Muscle layer of duodenum (tissue), 2 donors: Measurements from ENCODE around the gene KRT4.

Experiments
- H3K27ac ChIP-seq: one replicate; pipeline ENCODE4 v1.7.0; 2013; ENCODE audit warnings: mild to moderate bottlenecking, low read length
- H3K27me3 ChIP-seq: one replicate; pipeline ENCODE4 v1.7.0; 2013; ENCODE audit warnings: low read depth, mild to moderate bottlenecking, control low read depth, low read length
- H3K36me3 ChIP-seq, 2 donors: one replicate each; pipeline ENCODE4 v1.7.0; 2013; ENCODE audit warnings: low read length in 2 of 2, control low read depth in 1 of 2, mild to moderate bottlenecking in 1 of 2; ENCODE audit not compliant: insufficient read depth in 2 of 2, control insufficient read depth in 1 of 2
- H3K4me1 ChIP-seq, 2 donors: one replicate each; pipeline ENCODE4 v1.7.0; 2013; ENCODE audit warnings: low read length in 2 of 2, mild to moderate bottlenecking in 2 of 2, control low read depth in 1 of 2, moderate library complexity in 1 of 2; ENCODE audit not compliant: insufficient read depth in 2 of 2, control insufficient read depth in 1 of 2
- H3K4me3 ChIP-seq, 2 donors: one replicate each; pipeline ENCODE4 v1.7.0; 2013; ENCODE audit warnings: low read length in 2 of 2, low read depth in 1 of 2, mild to moderate bottlenecking in 1 of 2
- H3K9me3 ChIP-seq, 2 donors: one replicate each; pipeline ENCODE4 v1.7.0; 2013; ENCODE audit warnings: low read length in 2 of 2, control low read depth in 1 of 2, mild to moderate bottlenecking in 1 of 2; ENCODE audit not compliant: control insufficient read depth in 1 of 2
- donor health status: healthy.

The KRT4 gene

GRCh38 chr12:52811191-52812072 lies 2.5 kb downstream of the KRT4 start:
- Histone ChIP-seq H3K9me3 (no peaks in the 10 kb centered on the region), H3K27me3 (no peaks in the 10 kb centered on the region), H3K36me3 (no peaks in the 10 kb centered on the region), H3K27ac (no peak overlapping the region), H3K4me3 (no peak overlapping the region), H3K4me1 (no peaks in the 10 kb centered on the region)

- Histone ChIP-seq H3K27ac (no peak overlapping the region), H3K9me3 (no peaks in the 10 kb centered on the region), H3K27me3 (no peaks in the 10 kb centered on the region), H3K36me3 (no peaks in the 10 kb centered on the region), H3K4me1 (no peaks in the 10 kb centered on the region), H3K4me3 (no peak overlapping the region)
Measured at GRCh38 chr12:52810554-52810953, 3.4 kb downstream of the KRT4 start.

DNA sequence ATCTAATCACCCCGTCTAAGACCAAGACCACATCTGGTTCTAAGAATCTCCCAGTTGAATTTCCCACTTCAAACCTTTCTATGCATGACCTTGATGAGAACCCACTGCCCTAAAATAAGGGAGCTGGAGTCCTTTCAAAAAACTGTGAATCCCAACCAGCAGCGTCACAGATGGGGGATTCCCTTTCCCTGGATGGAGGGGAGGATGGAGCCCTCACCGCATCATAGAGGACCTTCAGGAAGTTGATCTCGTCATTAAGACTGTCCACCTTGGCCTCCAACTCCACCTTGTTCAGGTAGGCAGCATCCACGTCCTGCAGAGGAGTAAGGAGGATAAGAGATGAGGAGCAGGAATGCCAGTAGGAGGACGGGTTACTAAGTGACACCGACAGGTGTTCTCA lies 4.8 kb downstream of the KRT4 start:
- no peak overlapping the region for H3K27ac ChIP-seq
- H3K4me1 ChIP-seq: no peaks in the 10 kb centered on the region
- no peaks in the 10 kb centered on the region for H3K9me3 ChIP-seq
- H3K4me3 ChIP-seq: no peak overlapping the region
- no peaks in the 10 kb centered on the region for H3K36me3 ChIP-seq
- no peaks in the 10 kb centered on the region for H3K27me3 ChIP-seq

DNA sequence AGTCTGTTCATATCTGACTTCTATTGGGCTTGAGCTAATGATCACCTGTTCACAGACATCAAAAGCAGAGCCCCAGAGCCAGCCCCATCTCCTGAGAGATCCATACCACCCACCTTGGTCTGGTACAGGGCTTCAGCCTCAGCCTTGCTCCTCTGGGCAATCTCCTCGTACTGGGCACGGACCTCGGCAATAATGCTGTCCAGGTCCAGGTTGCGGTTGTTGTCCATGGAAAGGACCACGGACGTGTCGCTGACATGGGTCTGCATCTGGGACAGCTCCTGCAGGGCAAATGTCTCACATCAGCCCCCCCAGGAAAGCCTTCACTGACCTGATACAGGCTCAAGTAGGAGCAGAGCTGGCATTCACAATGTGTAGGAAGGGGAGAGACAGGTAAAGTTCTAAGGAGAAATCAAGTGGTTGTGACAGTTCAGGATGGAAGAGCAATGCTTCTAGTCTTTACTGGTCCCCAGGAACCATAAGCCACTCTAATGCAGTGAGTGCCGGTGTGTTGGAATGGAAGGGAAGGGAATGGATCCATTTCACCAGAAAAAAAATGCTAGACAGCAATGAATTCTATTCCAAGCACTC lies 5.2 kb downstream of the KRT4 start:
- no peaks in the 10 kb centered on the region for H3K27me3 ChIP-seq
- H3K27ac ChIP-seq: no peak overlapping the region
- H3K36me3 ChIP-seq: no peaks in the 10 kb centered on the region
- no peaks in the 10 kb centered on the region for H3K4me1 ChIP-seq
- H3K9me3 ChIP-seq: no peaks in the 10 kb centered on the region
- no peak overlapping the region for H3K4me3 ChIP-seq

- Histone ChIP-seq H3K9me3 (no peaks in the 10 kb centered on the region), H3K27me3 (no peaks in the 10 kb centered on the region), H3K36me3 (no peaks in the 10 kb centered on the region), H3K27ac (no peak overlapping the region), H3K4me3 (no peak overlapping the region), H3K4me1 (no peaks in the 10 kb centered on the region)
Measured at GRCh38 chr12:52807544-52808470, 6.1 kb downstream of the KRT4 start.

DNA sequence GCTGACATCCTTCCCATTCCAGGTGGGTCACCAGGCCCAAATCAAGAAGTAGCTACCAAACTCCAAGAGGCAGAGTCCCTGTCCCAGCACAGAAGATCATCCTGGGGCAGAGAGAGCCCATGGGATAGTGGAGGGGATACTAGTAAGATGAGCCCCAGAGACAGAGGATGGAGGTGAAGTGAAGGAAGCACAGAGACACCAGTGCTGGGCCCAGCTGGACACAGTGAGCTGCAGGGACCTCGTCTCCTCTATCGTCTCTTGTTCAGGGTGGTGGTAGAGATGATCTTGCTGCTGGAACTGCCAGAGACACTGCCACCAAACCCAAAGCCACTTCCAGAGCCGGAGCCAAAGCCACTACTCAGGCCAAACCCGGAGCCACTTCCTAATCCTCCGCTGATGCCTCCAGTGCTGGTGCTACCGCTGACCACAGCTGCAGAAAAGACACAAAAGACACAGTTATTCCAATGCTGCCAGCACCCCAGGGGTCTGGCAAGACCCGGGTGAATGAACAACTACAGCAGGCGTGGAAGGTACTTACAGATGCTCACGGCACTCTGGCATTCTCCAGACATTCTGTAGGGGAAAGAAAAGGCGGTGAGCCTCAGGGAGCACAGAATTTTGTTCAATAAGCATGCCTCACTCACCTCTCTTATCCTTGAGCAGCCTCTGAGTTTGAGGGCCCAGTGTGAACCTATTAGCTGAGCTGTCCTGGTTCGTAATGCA lies 6.9 kb downstream of the KRT4 start:
- Histone ChIP-seq H3K4me1 (no peaks in the 10 kb centered on the region), H3K9me3 (no peaks in the 10 kb centered on the region), H3K4me3 (no peak overlapping the region), H3K27ac (no peak overlapping the region), H3K36me3 (no peaks in the 10 kb centered on the region), H3K27me3 (no peaks in the 10 kb centered on the region)

DNA sequence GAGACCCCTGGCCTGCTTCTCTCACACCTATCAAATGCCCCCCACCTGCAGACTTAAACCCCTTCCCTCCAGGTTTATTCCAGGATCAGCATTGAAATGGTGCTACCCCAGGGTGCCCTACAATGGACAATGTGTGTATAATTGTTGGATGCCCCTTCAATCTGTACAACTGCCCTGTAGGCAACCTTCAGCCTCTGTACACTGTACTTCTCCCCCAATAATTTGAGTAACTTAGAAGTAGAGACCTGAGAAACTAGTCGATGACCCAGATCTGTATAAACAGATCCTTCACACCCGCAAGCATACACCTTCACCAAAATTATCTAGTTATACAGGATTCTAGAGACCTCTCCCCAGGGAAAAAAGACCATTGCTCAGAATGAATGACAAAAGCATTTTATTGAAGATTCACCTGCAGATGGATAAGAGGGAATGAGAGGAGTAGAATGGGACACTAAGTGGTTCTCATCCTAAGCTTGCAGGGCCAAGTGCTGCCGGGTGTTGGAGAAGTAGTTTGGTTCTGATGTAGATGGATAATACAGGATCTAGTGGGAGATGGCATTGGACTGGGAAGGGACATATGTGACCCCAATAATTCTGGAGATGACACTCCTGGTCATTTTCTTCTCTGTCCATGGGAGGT lies 7.6 kb downstream of the KRT4 start:
- H3K4me3 ChIP-seq: no peak overlapping the region
- no peak overlapping the region for H3K27ac ChIP-seq
- H3K27me3 ChIP-seq: no peaks in the 10 kb centered on the region
- H3K9me3 ChIP-seq: no peaks in the 10 kb centered on the region
- no peaks in the 10 kb centered on the region for H3K36me3 ChIP-seq
- H3K4me1 ChIP-seq: no peaks in the 10 kb centered on the region

DNA sequence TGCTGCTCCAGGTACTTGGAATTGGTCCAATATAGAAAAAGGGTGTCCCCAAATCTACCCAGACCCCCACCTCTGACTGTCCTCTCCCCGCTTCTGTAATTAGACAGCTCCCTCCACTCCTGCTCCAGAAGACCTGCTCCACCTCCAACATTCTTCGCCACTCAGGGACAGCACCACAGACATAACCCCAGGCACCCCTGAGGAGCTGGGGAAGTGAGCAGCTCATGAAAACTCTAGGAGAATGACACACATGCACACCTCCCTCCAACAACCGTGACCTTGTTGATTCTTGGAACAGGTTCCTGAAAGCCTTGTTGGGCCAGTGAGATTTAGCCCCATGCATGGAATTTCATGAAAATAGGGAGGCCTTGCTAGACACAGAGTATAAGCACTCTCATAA lies 8.2 kb downstream of the KRT4 start:
- Histone ChIP-seq H3K27ac (no peak overlapping the region), H3K27me3 (no peaks in the 10 kb centered on the region), H3K9me3 (no peaks in the 10 kb centered on the region)

GRCh38 chr12:52805000-52805399 lies 8.9 kb downstream of the KRT4 start:
- Histone ChIP-seq H3K27ac (no peak overlapping the region), H3K4me1 (no peaks in the 10 kb centered on the region), H3K9me3 (no peaks in the 10 kb centered on the region), H3K36me3 (no peaks in the 10 kb centered on the region), H3K4me3 (no peak overlapping the region), H3K27me3 (no peaks in the 10 kb centered on the region)

More for the DNA sequence above, 8.2 kb downstream of the KRT4 start:
- H3K4me1 ChIP-seq: no peaks in the 10 kb centered on the region
- no peaks in the 10 kb centered on the region for H3K36me3 ChIP-seq
- no peak overlapping the region for H3K4me3 ChIP-seq

DNA sequence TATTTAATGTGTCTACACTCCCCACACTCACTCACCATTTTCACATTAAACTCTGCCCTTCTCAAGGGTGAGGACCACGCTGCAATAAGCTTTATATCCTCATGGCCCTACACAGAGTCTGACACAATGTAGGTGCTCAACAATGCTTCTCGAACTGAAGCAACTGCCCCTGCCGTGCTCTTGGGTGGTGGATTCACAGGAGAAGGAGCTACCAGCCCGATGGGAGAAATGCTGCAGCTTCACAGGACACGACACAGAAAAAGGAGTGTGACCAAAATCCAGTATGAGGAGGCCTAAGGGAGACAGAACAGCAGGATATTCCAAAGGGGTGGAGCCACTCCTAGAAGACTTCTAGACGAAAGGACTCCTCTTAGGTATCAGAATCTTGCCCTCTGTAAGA lies 11.5 kb downstream of the KRT4 start:
- Histone ChIP-seq H3K36me3 (no peaks in the 10 kb centered on the region), H3K9me3 (no peaks in the 10 kb centered on the region), H3K4me3 (no peak overlapping the region), H3K27ac (no peak overlapping the region), H3K27me3 (no peaks in the 10 kb centered on the region), H3K4me1 (no peaks in the 10 kb centered on the region)
